Mammary epithelial cell (primary cell): ENCODE results near the gene P2RX1.

Experiments
- EZH2 ChIP-seq: IDR thresholded peaks from 2 replicates; pipeline ENCODE4 v1.6.1; 2012; ENCODE audit warnings: low read length, inconsistent platforms, borderline replicate concordance
- TF ChIP-seq, protein P1 (sequence below), 2 donors: IDR thresholded peaks in 1 of 2; conservative IDR thresholded peaks in 1 of 2; 2 replicates each; pipeline ENCODE4 v1.5.1; 2011 to 2012; ENCODE audit warnings: inconsistent platforms in 2 of 2, low read length in 2 of 2, mild to moderate bottlenecking in 2 of 2, control low read depth in 1 of 2, low read depth in 1 of 2; ENCODE audit not compliant: insufficient read depth in 1 of 2; ENCODE audit errors: extremely low read depth in 1 of 2

DNA sequence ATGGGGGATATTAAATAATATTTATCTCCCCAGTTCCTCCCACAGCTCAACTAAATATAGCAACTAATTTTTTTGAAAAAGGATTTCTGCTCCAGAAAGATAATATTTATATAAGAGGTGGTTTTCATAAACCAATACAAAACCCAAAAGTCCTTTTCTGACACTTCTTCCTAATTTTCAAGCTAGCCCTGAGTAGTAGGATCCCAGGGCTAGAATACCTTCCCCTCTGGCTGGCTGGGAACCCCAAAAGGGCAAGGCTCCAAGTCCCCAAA, 46.6 kb upstream of the P2RX1 start:
- TF ChIP-seq, protein P1, sequence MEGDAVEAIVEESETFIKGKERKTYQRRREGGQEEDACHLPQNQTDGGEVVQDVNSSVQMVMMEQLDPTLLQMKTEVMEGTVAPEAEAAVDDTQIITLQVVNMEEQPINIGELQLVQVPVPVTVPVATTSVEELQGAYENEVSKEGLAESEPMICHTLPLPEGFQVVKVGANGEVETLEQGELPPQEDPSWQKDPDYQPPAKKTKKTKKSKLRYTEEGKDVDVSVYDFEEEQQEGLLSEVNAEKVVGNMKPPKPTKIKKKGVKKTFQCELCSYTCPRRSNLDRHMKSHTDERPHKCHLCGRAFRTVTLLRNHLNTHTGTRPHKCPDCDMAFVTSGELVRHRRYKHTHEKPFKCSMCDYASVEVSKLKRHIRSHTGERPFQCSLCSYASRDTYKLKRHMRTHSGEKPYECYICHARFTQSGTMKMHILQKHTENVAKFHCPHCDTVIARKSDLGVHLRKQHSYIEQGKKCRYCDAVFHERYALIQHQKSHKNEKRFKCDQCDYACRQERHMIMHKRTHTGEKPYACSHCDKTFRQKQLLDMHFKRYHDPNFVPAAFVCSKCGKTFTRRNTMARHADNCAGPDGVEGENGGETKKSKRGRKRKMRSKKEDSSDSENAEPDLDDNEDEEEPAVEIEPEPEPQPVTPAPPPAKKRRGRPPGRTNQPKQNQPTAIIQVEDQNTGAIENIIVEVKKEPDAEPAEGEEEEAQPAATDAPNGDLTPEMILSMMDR (conservative IDR thresholded peaks at IDR 0.05 in 1 of 2, IDR thresholded peaks at IDR 0.05 in 1 of 2; ENCODE audit: extremely low read depth in 1 of 2, insufficient read depth in 1 of 2, low read depth in 1 of 2, low read length in 2 of 2): no peak
- TF ChIP-seq EZH2: no peak
